G401 (cell line): Measurements from ENCODE around the gene GNG2. TPM values are rescaled to one million over a fixed set of nuclear protein-coding genes. Genes with fewer than 3 reads are reported as not detected.
A peak's percentile ranks its signal among the peaks of the same experiment; 100 is the strongest.
"Not testable (repeated sequence)": the region's sequence is repeated elsewhere in the genome, so short reads cannot be mapped to it uniquely, and the experiment has no call there.

Experiments used
- DNase-seq: peaks from one replicate; pipeline ENCODE4 v3.0.0-alpha.2; 2015; ENCODE audit warnings: low spot score
- in situ Hi-C: cut with HindIII; loops from 2 replicates; pipeline ENCODE4 v1.10.0; 2016; ENCODE audit warnings: low sequenced_read_pairs, mixed read lengths
- total RNA-seq: library from RNA; depleted of rRNA; stranded (reverse); fragments of >200 nt; shearing (Covaris generic); gene quantifications from 2 replicates; pipeline ENCODE4 v1.2.3, GENCODE V29; 2014

GNG2 gene
- total RNA-seq, 1 experiment from 2014 or later, result not detected

DNA sequence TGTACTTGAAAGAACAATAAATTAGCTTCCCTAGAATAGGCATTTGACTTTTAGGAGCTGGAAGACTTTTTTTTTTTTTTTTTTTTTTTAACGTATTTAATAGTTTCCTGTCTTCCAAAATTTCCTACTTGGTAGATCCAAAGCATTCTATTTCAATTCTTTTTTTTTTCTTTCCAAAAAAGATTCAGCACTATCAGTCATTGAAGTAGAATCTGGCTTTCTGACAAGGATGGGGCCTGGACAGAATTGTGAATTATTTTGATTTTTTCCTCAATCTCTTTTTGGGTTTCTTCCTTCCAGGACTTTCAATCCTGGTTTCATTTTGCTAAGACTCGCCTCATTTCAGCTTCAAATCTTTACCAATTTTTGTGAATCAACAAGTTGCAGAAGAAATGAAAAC, 21.2 kb downstream of the GNG2 start:
- in situ Hi-C loops, result no loop called here
- no peak for DNase-seq

DNA sequence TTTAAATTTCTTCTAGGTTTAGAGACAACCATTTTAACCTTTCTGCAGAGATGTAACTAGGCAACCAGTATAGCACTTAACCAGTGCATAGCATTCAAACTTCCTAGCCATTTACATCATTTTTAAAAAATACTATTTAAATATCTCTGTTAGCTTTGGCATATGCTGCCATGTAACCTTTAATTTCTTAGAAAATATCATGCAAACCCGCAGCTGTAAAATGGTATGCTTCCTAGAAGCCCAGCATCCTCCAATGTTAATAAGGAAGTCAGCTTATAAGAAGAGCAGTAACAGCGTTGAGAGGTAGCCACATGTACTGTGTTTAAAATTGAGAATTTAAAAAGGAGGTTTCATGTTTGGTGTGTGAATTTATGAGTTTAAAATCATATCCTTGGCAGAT, 22.8 kb downstream of the GNG2 start:
- DNase-seq, result no peak
- in situ Hi-C loops, result no loop called here

DNA sequence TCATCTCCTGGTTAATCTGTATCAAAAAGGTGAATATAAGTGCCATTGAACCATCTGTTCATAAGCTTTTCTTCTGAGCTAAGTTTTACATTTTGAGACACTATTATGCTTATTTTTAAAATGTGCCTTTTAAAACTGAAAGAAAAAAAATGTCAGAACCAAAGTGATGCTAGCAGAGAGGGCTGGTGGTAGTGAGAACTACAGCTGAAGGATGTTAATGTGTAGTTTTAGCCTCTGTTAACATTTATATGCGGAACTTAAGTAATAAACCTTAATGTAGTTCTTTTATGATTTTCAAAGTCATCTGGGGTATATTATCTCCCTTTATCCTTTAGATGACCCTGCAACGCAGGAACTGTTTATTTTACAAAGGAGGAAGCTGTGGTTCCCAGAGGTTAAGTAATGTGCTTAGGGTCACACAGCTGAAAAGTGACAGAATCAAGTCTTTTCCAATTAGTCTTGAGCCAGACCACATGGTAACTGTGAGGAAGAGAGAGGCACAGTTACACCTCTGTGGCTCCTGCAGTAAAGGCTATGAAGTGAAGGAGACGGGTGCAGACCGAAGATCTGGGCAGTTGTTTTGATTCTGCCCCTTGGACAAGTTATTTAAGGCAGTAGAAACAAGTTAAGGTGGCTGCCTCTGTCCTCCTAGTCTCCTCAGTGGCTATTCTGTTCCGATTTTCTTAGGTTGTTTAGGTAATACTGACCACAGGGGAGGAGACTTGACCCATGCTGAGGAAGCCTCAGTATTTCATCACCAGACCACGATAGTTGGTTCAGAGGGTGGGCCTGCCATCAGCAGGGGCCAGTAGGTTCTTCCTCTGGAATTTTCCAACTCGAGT, 23.9 kb downstream of the GNG2 start:
- DNase-seq, result no peak
- in situ Hi-C loops, result no loop called here

DNA sequence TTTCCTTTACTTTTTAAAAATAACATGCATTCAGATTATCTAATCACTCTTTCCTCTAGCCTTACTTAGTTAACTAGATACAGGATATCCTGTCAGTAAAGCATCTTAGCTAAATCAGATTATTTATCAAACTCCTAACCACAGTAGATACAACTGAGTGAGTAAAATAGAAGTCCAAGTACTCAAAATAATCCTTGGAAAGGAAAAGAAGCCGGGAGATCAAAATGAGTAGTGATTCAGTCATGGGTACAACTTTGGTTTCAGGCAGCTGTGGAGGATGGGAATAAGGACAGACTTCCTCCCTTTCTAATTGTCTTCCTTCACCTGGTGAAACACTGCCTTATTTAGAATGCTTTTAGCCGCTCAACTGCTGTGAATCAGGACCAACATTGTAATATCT, 29.4 kb downstream of the GNG2 start:
- DNase-seq, result no peak
- in situ Hi-C loops, result no loop called here

DNA sequence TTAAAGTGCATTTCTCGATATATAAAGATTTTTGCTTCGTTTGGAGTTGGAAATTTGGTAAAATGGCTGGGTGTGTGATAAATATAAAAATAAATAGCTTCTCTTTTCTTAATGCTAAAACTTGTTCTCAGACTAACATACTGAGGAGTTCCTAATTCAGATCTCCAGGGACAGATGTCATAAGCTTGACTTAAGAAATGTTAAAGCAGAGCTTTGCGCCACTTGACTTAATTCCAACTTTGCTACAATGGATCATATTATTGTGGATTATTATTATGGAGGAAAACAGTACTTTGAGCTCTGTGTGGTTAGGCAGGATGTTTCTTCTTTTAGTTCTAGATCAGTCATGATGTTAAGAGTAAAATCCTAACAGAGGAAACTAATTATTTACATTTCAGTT, 33.8 kb downstream of the GNG2 start:
- DNase-seq, result no peak
- in situ Hi-C loops, result no loop called here

DNA sequence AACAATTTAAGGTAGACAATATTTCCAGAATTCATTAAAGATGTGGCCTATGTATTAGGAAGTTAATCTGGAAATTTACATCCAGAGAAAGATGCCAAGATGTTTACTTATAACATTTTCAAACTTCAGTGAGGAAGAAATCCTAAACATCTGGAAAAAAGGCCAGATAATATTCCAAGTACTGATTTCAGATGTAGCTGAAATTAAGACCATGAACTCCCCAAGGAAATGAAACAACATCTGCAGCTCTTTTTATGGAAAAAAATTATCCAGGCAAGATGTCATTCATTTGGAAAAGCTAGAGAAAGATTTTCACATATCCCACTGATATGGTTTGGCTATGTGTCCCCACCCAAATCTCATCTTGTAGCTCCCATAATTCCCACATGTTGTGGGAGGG, 35.0 kb downstream of the GNG2 start:
- in situ Hi-C loops, result no loop called here
- DNase-seq, result no peak

DNA sequence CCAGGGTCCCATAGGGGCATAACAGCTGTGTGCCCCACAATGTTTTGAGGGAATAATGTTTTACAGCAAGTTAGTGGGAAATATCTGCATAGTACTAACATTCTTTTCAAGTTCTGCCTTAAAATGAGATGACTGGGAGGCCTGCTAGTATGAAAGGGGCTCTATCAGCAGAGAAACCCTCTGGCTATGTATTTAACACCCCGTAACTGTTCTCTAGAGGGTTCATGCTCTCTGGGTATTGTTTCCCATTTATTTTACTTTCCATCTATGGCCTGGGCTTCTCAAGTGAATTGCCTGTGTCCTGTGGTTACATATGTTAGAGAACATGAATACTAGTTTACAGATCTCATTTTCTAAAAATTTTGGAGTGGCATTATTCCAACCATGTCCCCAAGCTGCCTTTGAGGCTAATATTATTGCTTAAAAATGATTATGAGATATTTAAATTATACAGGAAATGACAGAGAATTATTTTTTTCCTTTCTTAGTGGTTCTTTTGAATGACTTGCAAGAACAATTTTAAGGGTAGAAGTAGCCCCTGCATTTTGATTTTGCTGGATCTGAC, 37.5 kb downstream of the GNG2 start:
- in situ Hi-C loops, result no loop called here

DNA sequence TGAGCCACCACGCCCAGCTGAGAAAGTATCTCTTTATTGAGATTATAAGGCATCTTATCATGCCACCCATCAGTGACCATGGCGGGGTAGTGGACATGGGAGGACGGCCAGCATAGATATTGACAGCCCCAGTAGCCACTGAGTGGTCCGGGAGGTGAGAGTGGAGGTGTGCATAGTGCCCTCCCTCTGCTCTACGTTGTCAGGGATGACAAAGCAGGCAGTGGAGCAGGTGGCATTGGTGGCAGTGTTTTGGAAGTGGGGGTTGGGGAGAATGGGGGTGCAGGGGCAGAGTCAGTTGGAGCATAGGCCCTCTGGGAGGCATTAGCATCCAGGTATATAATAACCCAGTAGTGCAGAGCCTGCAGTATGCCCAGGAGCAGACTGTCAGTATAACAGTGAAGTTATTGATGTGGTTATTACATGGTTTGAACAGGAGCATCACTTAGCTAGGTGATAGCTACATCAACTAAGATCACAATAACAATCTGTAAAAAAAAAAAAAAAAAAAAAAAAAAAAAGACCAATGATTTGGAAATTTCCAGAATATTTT, 41.1 kb downstream of the GNG2 start:
- no peak for DNase-seq
- in situ Hi-C loops, result no loop called here

More for the DNA sequence above, 37.5 kb downstream of the GNG2 start:
- DNase-seq, result no peak

DNA sequence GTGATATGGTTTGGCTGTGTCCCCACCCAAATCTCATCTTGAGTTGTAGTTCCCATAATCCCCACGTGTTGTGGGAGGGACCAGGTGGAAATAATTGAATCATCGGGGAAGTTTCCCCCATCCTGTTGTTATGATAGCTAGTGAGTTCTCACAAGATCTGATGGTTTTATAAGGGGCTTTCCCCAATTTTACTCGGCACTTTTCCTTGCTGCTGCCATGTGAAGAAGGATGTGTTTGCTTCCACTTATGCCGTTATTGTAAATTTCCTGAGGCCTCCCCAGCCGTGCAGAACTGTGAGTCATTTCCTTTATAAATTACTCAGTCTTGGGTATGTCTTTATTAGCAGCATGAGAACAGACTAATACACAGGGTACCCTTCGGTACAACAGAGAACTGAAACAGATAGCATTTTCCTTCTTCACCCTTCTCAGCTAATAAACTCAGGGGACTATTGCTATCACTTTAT, 45.3 kb downstream of the GNG2 start:
- in situ Hi-C loops, DNase-seq: not testable (repeated sequence)

DNA sequence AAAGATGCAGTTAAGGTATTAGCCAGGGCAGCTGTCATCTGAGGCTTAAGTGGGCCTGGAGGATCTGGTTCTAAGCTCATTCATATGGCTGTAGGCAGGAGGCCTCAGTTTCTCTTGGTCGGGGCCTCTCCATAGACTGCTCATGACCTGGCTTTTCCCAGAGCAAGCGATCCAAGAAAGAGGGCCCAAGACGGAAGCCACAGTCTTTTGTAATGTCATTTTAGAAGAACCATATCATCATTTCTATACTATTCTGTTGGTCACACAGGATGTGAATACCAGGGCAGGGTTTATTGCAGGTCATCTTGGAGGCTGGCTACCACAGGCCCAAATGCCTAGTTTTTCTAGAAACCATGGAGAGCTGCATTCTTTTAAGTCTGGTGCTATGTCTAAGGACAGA, 47.7 kb downstream of the GNG2 start:
- in situ Hi-C loops, result no loop called here
- no peak for DNase-seq

DNA sequence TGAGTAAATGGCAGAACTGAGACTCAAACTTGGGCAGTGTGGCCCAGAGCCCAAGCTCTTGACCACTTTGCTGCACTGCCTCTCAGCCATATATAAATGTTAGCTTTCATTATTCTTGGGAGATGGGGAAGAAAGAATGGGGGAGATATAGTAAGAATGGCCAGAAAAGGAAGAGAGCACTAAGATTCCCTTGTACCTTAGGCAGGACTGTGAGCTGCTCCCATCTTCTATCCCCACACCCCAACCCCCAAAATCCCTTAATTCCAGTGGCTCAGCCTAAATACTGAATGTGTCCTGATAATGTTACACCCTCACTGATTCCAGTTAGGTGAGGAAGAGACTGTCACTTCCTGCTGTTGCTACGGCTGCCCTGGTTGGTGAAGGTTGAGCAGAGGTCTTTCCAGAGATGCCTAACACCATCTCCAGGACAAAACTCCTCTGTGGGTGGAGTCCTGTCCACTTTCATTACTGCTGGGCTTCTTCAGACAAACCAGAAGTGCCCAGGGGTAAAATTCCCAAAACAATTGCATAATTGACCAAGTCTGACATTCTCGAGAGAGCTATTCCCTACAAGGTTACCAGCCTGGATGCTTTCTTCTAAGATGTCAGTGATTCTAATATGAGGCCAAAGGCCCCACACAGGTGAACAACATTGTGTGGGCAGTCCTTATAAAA, 51.8 kb downstream of the GNG2 start:
- DNase-seq, result no peak

DNA sequence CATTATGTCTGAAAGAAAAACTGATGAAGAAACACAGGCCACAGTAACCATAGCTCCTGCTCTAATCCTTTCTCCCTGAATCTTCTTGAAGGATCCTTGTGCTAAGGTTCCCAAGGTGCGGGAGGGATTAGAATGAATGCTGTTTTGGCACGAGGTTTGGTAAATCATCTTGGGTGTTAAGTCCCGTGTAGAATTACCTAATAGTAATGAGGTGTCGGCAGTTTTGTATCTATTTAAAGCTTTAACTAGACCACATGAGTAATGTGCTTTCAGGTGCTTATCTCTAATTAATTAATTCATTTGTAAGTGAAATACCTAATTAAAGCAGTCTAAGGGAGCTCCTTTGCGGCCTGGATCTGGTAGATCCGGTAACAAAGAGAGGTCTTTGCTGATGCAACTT, 53.9 kb downstream of the GNG2 start:
- in situ Hi-C loops, result no loop called here
- DNase-seq, result no peak

More for the DNA sequence above, 51.8 kb downstream of the GNG2 start:
- in situ Hi-C loops, result no loop called here

DNA sequence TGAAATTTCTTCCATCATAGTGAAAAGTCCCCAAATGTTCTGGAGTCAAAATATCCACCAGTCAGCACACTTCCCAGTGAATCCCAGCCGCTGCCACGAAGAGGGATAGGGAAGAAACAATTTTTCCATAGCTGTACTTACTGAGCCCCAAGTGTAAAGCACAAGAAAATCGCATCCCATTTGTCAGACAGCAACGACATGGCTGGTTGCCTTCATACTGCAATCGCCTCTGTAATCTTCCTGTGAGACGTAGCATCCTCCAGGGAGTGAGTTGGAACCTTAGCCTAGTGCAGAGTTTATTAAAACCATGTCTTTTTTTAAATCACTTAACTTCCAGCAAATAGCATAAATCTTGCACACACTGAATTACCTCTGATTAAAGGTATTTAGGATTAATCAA, 56.8 kb downstream of the GNG2 start:
- DNase-seq, result no peak
- in situ Hi-C loops, result no loop called here

DNA sequence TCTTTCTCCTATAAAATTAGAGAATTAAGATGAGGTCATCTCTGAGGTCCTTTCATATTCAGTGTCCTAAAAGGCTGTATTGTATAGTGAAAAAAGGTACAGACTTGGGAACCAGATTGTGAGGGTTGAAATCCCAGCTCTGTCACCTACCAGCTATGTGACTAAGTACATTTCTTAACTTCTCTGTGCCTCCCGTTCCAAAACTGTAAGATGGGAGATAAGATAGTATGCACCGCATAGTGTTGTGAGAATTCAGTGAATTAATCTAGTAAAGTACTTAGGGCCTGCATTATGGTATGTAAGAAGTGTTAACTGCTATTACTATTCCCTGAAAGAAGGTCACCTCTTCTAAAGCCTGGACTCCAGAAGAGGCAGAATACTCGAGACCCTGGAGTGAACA, 60.6 kb downstream of the GNG2 start:
- DNase-seq, result no peak
- in situ Hi-C loops, result no loop called here

DNA sequence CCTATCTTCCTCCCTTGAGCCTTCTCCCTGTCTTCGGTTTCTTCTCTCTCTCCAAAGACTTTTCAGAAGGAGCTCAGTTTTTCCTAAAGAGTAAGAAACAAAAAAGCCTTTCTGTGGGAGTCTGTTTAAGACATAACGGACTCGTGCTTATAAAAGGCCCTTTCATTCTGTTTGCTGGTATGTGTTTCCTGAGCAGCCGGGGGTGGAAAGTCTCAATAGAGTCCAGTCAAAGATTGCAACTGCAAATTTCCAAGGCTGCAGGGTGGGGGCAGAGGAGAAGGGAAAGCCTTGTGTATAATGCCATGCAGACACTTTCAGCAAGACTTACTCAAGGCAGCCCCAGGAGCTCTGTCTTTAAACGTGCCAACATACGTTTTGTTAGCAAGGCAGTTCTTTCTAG, 62.2 kb downstream of the GNG2 start:
- in situ Hi-C loops, result no loop called here

DNA sequence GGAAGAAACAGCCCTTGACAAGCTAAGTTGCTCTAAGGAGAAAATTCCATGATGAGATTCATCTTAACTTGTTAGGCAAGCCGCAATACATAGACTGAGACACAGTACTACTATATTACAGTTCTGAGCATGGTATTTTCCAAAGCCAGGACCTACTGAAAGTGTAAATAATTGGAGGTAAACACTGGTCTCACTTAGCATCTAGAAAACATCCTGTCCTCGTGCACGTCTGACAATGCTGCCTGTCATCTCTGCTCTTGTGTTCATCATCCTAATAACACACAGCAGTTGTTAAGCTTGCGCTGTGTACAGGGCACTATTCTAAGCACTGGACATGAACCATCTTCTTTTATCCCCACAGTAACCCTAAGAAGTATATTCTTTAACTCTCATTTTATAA, 64.2 kb downstream of the GNG2 start:
- in situ Hi-C loops, result no loop called here
- no peak for DNase-seq

More for the DNA sequence above, 62.2 kb downstream of the GNG2 start:
- peak; percentile 1 for DNase-seq

DNA sequence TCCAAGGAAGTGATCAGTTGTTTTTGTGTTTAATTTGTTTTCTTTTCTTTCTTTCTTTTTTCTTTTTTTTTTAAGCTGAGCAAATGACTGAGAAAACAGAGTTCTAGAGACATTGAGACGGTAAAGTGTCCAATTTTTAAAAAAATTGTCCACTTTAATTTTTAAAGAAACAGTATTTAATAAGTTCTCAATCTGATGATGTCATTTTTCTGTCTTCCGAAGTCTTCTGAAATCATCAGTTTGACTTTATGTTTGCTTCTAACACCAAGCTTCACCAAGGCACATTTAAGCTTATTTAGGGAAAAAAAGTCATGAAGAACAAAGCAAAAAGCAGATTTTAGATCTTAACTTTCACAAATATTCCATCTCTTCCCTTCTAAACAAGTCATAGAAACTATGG, 65.6 kb downstream of the GNG2 start:
- DNase-seq, result no peak
- in situ Hi-C loops, result no loop called here

DNA sequence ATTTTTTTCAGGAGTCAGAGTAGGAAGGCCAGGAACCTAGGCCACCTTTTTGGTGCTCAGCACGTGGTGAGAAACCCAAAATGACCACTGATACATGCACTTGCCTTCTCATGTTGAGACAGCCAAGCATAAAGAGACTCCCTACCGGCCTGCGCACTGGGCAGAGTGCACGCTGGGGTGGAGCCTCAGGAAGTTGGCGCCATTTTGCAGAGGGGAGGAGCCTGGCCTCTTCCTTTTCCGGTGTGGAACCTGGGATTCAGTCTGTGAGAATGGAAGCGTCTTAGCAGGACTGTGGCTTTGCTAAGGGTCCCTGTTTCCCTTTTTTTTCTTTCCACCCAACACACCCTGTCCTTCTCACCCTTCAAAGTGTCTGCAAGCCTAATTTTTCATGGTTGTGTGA, 66.0 kb downstream of the GNG2 start:
- DNase-seq, result no peak
- in situ Hi-C loops, result no loop called here

DNA sequence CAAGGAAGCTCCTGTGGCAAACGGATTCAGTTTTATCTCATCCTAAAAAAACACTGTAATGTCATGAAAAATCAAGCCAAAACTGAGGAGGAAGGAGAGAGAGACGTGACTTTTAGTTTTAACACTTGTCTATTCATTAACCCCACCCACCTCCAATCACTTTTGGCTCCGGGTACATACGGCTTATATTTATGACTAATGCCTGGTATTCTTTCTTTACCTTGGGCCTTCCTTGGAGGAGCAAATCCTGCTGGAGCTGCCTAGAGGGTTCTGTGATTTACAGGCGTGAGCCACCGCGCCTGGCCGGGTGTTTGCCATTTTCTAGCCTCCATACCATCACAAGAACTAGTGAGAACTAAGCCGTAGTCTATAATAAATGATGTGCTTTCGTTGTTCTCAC, 68.2 kb downstream of the GNG2 start:
- in situ Hi-C loops, result no loop called here

DNA sequence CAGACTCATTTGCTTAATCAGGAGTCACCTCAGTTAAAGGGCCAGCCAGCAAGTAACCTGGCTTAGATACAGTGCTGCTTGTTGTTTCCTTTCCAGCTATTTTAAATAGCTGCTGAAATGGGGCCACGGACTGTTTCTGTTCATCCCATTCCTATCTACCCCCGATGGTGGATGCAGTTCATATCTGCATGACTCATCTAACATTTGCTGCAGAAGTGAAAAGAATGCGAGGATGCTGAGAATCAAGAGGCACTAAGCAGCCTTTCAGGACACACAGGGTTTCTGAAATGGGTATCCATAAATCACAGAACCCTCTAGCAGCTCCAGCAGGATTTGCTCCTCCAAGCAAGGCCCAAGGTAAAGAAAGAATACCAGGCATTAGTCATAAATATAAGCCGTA, 68.8 kb downstream of the GNG2 start:
- DNase-seq, result no peak
- in situ Hi-C loops, result no loop called here

More for the DNA sequence above, 68.2 kb downstream of the GNG2 start:
- no peak for DNase-seq
